Stimulated activated CD4-positive, alpha-beta T cell treated with anti-CD3 and anti-CD28 coated beads, Interleukin-15, amount 100 ng/mL, for 1 hour (primary cell): ENCODE results near the gene SMIM44.
A peak's percentile ranks its signal among the peaks of the same experiment; 100 is the strongest.

Experiments
- DNase-seq, 2 donors: peaks; one replicate each; pipeline ENCODE4 v3.0.0-alpha.2; 2020; ENCODE audit warnings: low read depth in 1 of 2, low spot score in 1 of 2

The SMIM44 gene

DNA sequence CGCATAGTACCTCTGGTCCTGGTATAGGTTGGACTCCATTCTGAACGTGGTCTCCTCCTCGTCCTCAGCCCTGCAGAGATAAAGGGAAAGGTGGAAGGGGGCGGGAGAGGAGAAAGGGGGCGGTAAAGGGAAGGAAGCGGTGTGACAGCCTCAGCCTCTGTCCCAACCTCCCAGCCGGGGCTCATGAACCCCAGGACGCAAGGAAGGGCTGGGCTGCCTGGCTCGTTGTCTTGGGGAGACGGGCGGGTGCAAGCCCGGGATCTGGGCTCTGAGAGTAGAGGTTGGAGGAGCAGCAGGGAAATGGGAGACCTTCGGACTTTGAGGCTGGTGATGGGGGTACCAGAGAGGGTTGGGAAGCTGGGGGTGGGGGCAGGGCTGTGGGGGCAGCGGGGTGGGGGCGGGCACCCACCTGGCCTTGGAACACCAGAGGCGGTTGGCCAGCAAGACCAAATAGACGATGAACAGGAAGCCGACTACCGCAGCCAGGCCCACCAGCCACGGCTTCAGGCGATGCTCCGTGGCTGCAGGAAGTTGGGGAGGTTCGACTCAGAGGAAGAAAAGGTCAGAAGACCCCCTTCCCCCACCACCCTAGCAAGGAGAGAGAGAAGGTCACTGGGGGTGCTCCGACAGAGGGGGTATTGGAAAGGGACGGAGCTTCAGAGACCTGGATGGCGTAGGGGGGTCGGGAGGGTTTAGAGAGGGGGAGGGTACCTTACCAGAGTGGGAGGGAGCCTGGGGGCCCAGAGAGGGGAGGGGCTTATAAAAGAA, 4.6 kb downstream of the SMIM44 start:
- DNase-seq: no peak

DNA sequence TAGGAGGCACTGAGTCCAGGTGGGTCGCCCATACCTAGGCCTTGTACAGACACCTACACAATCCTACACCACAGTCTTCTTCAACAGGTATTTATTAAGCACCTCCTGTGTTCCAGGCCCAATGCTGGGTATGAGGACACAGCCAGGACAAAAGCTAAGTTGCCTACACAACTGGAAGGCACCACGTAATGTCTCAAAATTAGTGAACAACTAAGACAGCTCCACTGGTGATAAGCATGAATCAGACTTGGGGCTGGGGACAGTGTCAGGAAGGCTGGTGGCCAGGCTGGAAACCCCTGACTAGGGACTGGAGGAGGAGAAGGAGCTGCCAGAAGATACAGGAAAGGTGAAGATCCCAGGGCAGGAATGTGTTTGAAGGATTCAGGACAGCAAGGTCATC, 5.3 kb downstream of the SMIM44 start:
- DNase-seq: no peak

DNA sequence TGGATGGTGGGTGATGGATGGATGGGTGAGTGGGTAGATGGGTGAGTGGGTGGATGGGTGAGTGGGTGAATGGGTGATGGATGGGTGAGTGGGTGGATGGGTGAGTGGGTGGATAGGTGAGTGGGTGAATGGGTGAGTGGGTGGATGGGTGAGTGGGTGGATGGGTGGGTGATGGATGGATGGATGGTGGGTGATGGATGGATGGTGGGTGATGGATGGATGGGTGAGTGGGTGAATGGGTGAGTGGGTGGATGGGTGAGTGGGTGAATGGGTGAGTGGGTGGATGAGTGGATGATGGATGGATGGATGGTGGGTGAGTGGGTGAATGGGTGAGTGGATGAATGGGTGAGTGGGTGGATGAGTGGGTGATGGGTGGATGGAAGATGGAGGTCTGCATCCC, 5.7 kb downstream of the SMIM44 start:
- no peak for DNase-seq

DNA sequence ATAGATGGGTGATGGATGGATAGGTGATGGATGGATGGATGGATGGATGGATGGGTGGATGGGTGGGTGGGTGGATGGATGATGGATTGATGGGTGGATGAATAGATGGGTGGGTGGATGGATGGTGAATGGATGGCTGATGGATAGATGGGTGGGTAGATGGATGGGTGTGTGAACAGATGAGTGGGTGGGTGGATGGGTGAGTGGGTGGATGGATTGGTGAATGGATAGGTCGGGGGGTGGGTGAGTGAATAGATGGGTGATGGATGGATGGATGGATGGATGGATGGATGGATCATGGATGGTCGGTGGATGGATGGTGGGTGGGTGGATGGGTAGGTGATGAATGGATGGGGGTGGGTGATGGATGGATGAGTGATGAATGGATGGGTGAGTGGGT, 6.4 kb downstream of the SMIM44 start:
- no peak for DNase-seq

DNA sequence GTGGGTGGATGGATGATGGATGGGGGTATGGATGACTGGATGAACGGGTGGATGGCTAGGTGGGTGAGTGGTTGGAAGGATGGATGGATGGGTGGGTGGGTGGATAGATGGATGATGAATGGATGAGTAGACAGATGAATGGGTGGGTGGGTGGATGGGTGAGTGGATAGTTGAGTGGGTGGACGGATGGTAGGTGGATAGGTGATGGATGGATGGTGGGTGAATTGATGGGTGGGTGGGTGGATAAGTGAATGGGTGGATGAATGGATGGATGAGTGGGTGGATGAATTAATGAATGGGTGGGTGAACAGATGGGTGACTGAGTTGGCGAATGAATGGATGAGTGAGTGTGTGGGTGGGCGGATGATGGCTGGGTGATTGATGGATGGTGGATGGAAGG, 7.8 kb downstream of the SMIM44 start:
- no peak for DNase-seq

DNA sequence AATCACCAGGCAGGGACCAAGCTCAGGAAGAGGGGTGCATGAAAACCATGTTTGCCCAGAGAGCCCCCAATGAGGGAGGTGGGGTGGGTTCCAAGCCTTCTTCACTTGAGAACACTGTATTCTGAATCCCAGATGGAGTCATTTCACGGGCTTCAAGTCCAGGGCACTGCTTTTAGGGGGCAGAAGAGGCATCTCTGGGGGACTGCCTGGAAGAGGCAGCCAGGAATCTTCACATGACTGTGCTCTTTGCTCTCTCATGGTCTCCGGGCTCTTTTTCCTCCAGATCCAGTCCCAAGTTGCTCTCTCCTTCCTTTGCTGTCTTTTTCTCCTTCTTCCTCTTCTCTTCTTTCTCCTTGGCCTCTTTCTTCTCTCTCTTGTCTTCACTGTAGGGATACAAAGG, 8.6 kb downstream of the SMIM44 start:
- DNase-seq: no peak

DNA sequence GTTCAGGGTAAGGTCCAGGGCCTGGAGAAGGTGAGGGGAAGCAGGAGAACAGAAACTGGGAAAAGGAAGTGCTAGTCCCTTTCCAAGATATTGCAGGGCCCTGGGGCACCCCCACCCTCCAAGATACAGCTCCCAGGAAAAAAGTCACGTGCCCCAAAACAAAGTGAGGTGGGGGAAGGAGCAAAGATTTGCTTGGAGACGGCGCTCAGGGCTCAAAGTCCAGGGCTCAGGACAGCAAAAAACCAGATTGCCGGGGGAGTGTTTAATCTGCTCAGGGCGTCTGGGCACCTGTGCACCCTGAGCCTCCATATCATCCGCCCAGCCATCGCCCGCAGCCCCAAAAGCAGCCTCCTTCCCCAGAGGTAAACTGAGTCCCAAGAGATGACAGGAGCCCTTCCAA, 9.2 kb downstream of the SMIM44 start:
- no peak for DNase-seq

DNA sequence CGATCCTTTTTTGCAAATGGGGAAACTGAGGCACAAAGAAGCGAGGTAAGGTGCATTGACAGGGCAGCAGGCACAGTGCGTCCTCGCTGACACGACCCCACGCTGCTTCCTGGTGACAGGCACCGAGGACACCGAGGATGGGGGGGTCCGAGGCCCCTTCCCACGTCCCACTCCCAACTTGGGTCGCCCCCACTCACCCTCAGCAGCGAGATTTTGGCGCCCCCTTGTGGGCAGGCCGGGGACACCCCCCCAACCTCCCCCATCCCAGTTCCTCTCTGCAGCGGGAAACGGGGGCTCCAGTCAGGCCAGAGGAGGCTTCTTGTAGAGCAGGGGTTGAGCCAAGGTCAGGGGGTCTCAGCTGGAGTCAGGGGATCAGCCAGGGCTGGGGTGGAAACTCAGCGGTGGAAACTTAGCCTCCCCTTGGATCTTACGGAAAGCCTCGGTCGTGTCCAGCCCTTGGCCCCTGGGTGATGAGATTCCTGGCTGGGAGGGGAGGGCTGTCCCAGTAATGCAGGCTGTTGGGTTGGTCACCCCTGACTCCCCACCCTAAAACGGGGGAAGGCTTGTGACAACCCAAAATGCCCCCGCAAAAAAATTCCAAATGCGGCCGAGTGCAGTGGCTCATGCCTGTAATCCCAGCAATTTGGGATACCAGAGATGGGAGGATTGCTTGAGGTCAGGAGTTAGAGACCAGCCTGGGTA, 11.1 kb downstream of the SMIM44 start:
- DNase-seq: peak in 1 of 2 donors; percentile 26

DNA sequence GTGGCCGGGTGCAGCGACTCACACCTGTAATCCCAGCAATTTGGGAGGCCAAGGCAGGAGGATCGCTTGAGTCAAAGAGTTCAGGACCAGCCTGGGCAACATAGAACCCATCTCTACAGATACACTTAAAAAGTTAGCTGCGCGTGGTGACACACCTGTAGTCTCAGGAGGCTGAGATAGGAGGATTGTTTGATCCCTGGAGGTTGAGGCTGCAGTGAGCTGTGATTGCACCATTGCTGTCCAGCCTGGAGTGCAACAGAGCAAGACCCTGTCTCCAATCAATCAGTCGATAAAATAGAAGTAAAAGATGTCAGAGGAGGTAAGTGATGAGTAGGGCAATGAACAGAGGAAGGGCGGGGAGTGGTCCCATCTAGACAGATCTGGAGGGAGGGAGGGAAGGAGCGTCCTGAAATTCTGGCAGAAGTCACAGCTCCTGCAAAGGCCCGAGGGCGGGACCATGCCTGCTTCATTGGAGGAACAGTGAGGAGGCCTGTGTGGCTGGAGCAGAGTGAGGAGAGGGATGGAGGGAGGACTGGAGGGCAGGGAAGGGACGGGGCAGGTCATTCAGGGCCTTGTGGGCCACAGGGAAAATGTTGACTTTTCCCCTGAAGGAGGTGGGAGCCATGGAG, 12.6 kb downstream of the SMIM44 start:
- DNase-seq: no peak

DNA sequence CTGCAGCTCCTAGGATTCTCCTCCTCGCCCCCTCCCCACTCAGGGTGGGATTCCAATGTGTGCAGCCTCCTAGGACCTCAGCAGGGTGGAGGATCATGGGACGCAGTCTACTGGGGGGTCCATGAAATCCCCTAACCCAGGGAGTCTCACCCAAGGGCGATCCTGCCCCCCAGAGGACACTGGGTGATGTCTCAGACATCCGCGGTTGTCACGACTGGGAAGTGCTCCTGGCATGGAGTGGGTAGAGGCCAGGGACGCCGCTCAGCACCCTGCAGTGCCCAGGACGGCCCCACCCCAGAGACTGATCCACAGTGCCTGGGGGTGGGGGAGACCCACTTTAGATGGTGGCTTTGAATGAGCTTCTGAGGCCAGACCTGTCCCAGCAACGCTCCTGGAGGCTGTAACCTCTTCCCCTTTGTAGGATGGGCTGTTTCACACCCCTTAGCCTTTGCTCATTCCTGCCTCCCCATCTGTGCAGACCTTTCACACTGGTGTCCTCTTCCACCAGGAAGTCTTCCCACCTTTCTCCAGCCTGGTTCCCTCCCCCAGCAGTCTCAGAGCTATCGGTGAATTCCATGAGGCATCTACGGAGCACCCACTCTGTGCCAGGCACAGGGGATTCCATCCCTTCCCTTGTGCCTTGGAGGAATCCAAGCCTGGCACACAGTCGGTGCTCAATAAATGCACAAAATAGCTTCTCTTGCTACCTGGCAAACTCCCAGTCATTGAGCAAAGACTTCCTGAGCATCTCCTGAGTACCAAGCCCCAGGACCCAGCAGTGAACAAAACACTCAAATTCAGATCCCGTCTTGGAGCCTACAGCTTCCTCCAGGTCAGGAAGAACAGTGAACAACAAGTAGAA, 13.4 kb downstream of the SMIM44 start:
- no peak for DNase-seq

DNA sequence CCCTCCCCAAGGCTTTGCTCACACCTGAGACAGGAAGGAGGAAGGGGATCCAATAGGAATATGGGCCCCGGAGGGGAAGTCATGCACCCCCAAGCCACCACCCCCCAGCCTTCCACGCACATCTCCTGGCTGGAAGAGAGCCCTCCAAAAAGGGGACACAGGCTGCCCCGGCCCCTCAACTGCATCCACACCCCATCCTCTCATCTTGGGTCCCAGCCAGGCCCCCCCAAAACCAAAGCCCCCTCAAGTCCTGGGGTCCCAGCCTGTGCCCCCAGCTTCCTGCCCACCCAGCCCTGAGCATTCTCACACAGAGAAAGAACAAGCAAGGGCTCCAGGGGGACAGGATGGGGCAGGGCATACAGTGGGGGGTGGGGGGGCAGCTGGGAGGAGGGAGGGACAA, 15.0 kb downstream of the SMIM44 start:
- DNase-seq: no peak

DNA sequence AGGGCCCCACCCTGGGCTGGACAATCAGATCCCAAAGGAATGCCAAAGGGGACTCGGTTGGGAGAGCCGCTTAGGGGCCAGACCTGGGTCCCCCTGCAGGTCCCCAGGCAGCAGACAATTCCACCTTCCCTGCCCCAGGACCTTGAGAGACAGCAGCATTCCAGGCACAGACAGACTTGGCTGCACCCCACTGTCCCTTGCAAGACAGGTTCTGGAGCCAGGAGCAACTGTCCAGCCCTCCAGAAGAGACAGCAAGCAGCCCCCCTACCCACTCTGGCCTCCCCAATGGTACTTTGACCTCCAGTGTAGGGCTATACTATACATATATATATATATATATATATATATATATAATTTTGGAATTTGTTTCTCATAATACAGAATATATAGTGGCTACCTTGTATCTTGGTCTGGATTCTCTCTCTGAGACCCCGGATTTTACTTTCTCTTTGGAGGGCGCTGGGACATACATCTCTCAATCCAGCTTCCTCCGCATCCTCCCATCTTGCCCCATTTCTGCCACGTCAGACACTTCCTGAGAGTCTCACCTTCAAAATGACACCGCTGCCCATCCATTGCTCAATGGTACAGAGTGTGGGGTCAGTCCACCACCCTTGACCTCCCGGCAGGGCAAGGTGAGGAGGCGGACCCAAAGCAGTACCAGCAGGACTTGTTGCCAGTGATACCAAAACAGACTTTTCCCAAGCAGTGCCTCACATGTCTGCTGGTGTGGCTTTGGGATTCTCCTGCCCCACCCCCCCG, 15.6 kb downstream of the SMIM44 start:
- DNase-seq: no peak

DNA sequence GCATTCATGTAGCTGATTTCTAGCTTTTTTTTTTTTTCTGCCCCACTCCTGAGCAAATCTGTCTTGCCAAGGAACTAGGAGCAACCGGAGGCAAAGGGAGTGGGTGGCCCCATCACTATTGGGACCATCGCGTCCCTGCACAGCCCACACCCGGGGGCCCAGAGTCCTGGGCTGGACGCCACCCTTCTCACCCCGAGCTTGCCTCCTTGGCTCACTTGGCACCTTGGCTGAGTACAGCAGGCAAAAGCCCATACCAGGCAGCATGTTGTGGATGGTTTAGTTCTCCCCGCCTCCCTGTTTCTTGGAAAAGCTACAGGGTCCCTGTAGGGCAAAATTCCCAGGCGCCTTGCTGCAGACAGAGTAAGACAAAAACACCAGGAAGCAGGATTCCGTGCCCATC, 16.6 kb downstream of the SMIM44 start:
- DNase-seq: no peak

DNA sequence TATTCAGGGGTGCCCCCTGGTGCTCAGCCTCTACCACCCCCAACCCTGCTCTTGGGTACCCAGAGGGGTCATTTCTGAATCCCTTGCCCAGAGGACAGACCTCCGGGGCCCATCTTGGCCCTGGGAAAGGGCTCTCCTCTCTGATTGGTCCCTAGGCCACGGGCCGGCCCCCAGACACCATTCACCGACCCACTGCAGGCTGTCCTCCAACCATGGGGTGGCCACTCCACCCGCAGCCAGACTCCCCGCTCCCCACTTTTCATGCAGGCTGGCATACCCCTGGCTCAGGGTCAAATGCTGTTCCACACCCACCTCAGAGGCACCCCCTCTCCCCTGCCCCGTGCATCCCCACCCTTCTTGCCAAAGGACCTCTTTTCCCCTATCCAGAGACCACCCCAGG, 17.7 kb downstream of the SMIM44 start:
- no peak for DNase-seq

DNA sequence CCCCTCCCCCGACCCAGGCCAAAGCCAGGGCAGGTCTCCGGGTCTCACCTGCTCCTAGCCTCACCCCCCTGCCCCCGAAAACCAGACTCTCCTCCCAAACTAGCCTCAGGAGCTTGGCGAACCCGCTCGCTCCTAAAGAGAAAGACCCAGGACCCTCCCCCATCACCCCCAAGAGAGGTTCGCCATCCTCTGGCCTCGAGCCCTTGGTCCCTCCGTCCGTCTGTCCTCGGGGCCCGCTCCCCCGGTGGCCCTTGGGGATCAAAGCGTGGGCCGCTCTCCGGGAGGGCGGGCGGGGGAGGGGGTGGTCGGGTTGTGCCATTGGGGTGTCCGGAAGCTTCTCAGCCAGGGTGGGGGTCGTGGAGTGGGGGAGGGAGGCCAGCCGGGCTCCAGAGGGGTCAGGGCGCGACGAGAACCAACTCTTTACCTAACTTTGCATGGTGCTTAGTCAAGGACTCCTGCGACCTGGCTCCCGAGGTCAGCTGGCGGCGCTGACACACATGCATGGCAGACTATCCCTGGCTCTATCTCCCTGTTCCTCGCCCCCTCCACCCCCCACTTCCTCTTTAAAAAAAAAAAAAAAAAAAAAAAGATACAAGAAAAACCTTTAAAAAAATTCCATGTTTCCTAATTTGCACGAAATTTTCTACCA, 18.5 kb downstream of the SMIM44 start:
- no peak for DNase-seq

DNA sequence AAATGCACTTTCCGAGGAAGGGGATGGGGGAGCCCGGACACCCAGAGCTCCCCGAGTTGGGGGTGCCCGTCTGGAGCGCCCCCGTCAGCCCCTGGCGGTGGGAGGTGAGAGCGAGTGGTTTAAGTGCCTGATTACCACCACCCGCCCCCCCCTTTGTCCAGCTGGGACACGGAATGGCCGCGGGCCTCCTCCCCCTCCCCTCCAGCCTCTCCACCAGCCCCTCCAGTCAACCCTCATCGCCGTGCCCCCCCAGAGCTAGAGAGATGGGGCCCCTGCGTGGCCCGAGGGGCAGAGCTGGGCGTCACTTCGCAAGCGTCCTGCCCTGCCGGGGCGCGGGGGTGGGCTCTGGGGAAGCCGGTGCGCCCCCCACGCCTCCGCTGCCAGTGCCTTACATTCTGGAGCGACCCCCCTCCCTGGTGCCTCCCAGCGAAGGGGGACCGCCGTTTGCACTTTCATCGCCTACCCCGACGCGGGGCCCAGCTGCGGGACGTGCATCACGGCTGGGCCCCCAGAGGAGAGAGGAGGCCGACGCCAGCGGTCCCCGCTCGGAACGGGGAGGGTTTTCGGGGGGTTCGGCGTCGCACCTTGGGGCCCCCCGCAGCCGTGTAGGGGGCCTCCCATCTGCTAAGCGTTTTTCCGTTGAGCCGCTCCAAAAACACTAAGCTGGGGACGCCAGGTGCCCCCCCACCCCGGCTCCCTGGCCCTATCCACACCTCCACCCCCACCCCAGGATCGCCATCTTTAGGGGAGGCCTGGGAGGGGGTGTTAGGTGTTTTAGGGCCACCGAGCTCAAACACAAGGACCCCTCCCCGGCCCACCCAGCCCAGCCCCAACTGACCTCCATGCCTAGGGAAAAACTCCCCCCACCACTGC, 19.3 kb downstream of the SMIM44 start:
- DNase-seq: no peak

DNA sequence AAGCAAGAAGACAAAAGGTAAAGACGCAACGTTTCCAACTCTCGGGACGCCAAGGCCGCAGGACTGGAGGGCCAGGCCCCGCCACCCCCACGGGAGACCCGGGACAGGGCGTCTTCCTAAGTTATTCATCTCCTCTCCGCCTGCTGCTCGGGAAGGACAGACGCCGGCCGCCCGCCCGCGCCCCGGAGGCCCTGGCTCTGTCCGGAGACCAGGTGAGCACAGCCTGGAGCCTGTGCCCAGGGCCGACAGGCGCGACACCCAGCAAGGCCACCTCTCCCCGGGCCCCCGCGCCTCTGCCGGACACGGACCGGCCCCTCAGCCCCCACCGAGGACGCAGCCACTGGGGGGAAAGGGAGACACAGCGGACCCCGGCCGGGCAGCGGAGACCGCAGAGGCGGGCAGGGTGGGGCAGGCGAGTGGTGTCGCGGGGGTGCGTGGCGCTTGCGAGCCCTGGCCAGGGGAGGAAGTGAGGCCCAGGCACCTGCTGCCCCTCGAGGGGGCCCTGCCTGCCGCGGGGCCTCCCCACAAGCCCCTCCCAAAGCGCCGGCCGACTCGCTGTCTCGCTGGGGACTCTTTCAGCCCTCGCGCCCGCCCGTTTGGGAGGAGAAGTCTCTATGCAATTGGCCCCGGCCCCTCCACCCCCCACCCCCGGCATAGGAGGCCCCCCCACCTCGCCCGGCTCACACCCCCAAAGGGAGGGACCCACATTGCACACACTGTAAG, 20.1 kb downstream of the SMIM44 start:
- no peak for DNase-seq

DNA sequence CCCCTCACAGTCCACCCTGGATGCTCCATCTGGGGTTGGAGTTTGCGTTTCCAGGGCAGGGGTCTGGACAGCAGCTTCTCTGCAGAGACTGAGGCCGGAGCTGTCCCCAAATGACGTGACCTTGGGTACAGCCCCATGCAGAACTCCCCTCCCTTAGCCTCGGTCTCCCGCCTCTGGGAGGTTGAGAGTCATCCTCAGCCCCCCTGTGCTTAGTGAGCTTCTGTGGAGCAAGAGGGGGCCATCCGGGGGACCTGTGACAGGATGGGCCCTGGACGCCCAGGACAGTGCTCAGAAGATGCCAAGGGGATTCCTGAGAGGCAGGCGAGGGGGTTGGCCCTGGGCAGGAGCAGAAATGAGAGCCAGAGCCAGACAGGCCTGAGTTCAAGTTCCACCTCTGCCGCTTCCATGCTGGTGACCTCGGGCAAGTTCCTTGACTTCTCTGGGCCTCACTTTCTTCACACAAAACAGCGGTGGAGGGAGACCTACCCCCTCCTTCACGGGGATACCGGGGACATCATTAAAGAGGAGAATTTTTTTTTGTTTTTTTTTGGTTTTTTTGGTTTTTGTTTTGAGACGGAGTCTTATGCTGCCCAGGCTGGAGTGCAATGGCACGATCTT, 23.2 kb downstream of the SMIM44 start:
- DNase-seq: no peak
